Stimulated activated naive B cell treated with anti-CD40 and anti-IgM and Interleukin-4, amounts not matched to agents 10 μg/mL and 1 μg/mL and 100 μg/mL, for 72 hours (primary cell): ENCODE data around the gene RXRB.
"Not testable (repeated sequence)": the region's sequence is repeated elsewhere in the genome, so short reads cannot be mapped to it uniquely, and the experiment has no call there.

ENCODE experiments used
- ATAC-seq, 2 donors: fragments of 150-1000 bp; cut with Tn5 transposase; replicated peaks; 2 replicates each; pipeline ENCODE4 v1.10.0; 2021; ENCODE audit warnings: moderate library complexity in 1 of 2
- DNase-seq: peaks from one replicate; pipeline ENCODE4 v3.0.0; 2021
- H3K27ac Mint-ChIP-seq: one replicate; pipeline ENCODE4 v1.8.0; 2022; ENCODE audit warnings: mild to moderate bottlenecking, mixed read lengths
- H3K27me3 Mint-ChIP-seq, 2 donors: one replicate each; pipeline ENCODE4 v1.8.0; 2022; ENCODE audit warnings: mixed read lengths in 2 of 2
- H3K36me3 Mint-ChIP-seq, 2 donors: one replicate each; pipeline ENCODE4 v1.8.0; 2022; ENCODE audit warnings: mixed read lengths in 2 of 2, mild to moderate bottlenecking in 1 of 2
- H3K4me1 Mint-ChIP-seq, 2 donors: one replicate each; pipeline ENCODE4 v1.8.0; 2022; ENCODE audit warnings: mixed read lengths in 2 of 2, mild to moderate bottlenecking in 1 of 2
- H3K4me3 Mint-ChIP-seq, 2 donors: one replicate each; pipeline ENCODE4 v1.8.0; 2022; ENCODE audit warnings: mild to moderate bottlenecking in 2 of 2, mixed read lengths in 2 of 2, moderate library complexity in 1 of 2
- H3K9me3 Mint-ChIP-seq, 2 donors: one replicate each; pipeline ENCODE4 v1.8.0; 2022; ENCODE audit warnings: mixed read lengths in 2 of 2, mild to moderate bottlenecking in 1 of 2

RXRB gene

DNA sequence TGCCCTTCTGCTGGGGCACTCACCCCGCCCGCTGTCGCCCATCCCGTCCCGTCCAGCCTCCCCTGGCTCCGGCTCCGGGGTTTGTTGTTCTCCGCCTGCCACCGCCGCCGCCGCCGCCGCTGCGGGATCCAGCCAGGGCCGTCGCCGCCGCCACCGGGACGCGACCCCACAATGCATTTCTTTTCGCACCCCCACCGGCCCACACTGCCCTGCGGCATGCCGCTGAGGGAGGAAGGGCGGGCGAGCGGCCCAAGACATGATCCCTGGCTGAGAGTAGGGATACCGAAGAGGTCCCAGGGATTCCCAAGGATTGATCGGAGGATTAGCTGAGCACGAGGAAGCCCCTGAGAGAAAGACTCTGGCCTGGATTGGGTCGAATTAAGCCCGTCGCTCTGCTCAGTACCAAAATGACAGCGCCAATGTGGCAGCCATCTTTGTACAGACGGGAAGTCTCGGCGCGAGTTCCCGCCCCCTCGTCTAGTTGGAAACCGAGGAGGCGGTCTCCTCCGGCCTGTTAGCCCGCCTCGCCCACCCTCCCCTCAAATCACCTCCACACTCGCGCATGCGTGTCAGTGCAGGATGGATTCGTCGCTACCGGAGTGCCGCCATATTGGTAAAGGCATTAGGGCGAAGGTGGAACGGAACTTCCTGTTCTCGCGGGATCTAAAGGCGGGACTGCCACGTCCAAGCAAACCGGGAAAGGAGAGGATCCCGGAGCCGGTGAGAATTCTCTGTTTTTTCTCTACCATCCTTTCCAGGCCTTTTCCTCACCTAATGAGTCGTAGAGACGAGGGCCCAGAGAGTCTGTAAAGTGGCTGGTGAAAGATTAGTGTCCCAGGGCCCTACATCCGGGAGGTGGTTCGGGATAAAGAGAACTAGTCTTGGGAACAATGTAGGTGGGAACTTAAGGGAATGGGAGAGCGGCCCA, at the start of gene RXRB, which contains the start of gene SLC39A7:
Gene RXRB, minus strand, starts transcription at position 447 of the 928 bp plus-strand sequence. Its CDS starts 189 bp downstream, at position 258.
Gene SLC39A7, plus strand, starts transcription at position 649 of the 928 bp plus-strand sequence. CDS start 379 bp downstream, outside the sequence.
- peak; percentile 95 for DNase-seq
- peak; percentile 71 to 76 for ATAC-seq
- Mint-ChIP-seq H3K4me3 (peak within 1 kb of the TSS; percentile 99 to 100), H3K9me3 (no peaks in the 10 kb centered on the region), H3K27me3 (no peaks in the 10 kb centered on the region), H3K4me1 (peaks cover 68 to 75% of the 10 kb centered on the region in 2 donors), H3K36me3 (peaks cover 39 to 61% of the 10 kb centered on the region in 2 donors), H3K27ac (peak within 1 kb of the TSS; percentile 99)

DNA sequence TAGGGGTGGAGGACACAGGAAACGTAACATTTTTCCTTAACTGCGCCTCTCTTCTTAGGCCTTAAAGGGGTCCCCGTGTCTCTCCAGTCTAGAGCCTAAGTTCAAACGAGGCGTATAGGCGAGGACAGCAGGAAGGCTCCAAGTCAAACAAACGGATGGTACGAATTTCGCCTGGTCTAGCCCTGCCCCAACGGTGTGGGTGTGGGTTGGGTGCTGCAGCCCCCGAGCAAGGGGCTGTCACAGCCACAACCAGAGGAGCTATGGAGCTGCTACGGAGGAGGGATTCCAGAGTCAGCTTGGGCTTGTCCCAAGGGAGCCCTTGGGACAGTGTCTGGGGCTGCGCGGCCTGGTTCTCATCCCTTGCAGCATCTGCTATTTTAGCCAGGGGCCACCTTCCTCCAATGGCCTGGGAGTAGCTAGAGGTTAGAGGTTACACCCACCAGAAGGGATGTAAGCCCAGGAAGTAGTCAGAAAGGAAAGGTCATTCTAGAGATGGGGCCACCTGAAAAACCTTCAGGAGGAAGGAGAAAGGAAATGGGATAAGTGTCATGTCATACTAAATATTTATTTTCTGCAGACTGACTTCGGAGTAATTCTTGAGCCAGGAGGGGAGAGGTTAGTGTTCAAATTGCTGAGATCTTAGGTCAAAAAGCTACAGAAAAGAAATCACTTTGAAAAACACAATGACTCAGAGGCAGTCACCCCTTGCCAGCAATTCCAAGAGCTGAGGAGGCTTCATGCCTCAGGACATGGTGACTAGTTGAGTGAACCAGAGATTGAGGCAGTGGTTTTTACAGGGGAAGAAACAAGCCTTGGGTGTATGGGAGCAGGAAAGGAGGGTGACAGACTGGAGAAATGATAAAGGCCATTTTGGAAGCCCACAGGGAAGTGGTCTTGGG, 49.5 kb upstream of the RXRB start:
- Mint-ChIP-seq H3K4me1 (peaks cover 28 to 36% of the 10 kb centered on the region in 2 donors), H3K4me3 (peak overlapping the region; percentile 88 to 90)

DNA sequence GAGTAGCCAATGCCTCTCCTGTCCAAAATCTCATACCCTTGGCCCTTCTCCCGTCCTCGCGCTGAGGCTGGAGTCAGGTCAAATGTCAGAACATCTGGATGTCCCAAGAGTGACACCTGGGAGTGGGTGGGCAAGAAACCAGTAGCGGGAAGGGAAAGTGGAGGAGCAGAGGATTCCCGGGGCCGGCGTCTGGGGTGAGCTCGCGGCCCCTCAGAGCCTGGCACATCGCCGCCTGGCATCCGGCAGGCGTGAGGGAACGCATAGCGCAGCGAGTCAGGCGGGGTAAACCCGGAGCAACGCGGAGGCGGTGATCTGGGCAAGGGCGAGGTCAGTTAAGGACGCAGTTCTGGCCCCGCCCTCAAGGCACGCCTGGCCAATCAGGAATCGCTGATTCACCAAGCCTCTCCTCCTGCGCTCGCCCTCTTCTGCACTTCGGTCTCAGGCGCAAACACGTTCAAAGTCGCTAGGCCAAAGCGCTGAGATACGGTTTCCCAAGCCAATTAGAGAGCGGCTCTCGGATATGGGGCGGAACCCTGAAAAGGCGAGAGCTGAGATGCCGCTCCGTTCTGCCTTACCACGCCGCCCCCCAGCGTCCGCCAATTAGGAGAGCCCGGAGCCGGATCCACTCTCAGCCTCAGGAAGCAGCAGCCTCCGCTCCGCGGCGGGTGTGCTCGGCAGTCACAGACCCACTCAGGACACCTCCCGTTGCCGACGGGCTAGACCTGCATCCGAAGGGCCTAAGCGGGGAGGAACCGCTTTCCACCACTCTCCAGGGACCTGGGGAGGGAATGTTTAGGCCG, 48.7 kb upstream of the RXRB start:
- H3K27ac Mint-ChIP-seq: peak overlapping the region; percentile 97
- peaks cover 28 to 36% of the 10 kb centered on the region in 2 donors for H3K4me1 Mint-ChIP-seq
- peaks cover 22 to 26% of the 10 kb centered on the region in 2 donors for H3K36me3 Mint-ChIP-seq
- H3K27me3 Mint-ChIP-seq: no peaks in the 10 kb centered on the region
- ATAC-seq (peak; percentile 90), DNase-seq (peak; percentile 97)
- peak overlapping the region; percentile 88 to 90 for H3K4me3 Mint-ChIP-seq
- H3K9me3 Mint-ChIP-seq: no peaks in the 10 kb centered on the region

More for the DNA sequence above, 49.5 kb upstream of the RXRB start:
- DNase-seq: peak; percentile 7
- no peak for ATAC-seq
- Mint-ChIP-seq H3K27me3 (no peaks in the 10 kb centered on the region), H3K27ac (peak overlapping the region; percentile 97), H3K9me3 (no peaks in the 10 kb centered on the region), H3K36me3 (peaks cover 22 to 26% of the 10 kb centered on the region in 2 donors)

DNA sequence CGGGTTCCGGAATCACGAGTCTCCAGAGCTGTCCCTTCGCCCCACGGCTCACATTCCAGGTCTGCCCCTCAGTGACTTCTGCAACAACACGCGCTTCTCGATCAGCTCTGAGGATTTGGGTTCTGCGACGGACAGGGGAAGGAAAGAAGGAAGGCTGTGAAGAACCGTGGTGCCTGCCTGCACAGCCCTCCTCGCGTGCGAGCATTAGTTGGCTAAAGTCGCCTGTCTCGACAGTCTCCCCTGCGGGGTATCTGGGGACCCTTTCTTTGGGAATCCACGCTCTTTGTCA, 48.1 kb upstream of the RXRB start:
- Mint-ChIP-seq H3K27me3 (no peaks in the 10 kb centered on the region), H3K4me3 (peak overlapping the region; percentile 88 to 90), H3K27ac (peak overlapping the region; percentile 97), H3K4me1 (peaks cover 28 to 36% of the 10 kb centered on the region in 2 donors), H3K36me3 (peaks cover 22 to 26% of the 10 kb centered on the region in 2 donors), H3K9me3 (no peaks in the 10 kb centered on the region)
- ATAC-seq (peak; percentile 37), DNase-seq (no peak)

DNA sequence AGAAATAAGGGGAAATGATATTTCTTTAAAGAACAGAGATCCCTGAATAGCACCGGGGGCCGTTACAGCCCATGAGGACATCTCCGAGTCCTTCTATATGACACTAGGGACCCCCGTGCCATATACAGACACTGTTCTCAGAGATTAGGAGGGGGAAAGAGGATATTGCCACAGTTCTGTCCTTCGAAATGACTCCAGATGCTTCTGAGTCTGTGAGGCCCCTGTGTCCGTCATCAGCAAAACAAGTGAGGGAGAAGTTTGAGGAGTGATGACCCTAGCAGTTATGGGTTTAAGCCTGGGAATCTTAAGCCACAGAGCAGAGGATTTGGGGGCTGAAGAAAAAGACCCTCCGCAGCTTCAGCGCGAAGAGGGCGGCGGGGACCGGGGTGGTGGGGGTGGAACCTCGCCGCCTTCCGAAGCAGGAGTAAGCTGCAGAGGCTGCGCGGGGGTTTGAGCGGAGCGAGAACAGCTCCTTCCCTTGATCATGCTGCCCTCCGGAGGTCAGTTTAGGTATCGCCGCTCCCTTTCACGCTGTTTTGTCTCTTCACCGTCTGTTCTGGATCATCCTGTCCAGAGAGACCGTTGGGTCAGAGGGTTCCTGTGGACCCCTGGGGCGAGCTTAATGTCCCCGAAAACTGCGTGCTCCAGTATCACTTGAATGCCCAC, 47.6 kb upstream of the RXRB start:
- Mint-ChIP-seq H3K27me3 (peaks cover 4 to 5% of the 10 kb centered on the region in 2 donors), H3K9me3 (no peaks in the 10 kb centered on the region), H3K36me3 (peaks cover 21 to 25% of the 10 kb centered on the region in 2 donors), H3K4me3 (peak overlapping the region; percentile 88 to 90), H3K27ac (peak overlapping the region; percentile 97), H3K4me1 (peaks cover 28 to 36% of the 10 kb centered on the region in 2 donors)
- peak; percentile 81 for DNase-seq
- peak; percentile 49 to 56 for ATAC-seq

DNA sequence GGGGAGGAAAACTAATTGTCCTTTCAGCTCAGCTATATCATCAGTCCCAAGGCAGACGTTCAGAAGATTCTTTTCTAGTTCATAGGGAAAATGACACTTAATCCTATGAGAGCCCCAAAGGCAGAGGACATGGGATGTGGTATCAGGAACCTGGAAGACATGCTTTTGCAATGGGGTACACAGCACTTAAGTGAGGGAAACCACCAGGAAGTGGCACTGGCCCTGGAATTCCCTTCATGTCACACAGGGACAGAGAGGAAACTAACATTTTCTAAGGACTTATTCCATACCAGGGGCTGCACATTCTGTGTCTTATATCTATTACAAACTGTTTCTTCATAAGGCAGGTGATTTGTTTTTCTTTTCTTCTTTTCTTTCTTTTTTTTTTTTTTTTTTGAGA, 43.0 kb upstream of the RXRB start:
- ATAC-seq (no peak), DNase-seq (no peak)
- H3K9me3 Mint-ChIP-seq: no peaks in the 10 kb centered on the region
- H3K27me3 Mint-ChIP-seq: peaks cover 24 to 27% of the 10 kb centered on the region in 2 donors
- no peaks in the 10 kb centered on the region for H3K36me3 Mint-ChIP-seq
- H3K4me1 Mint-ChIP-seq: peaks cover 4 to 10% of the 10 kb centered on the region in 2 donors
- H3K27ac Mint-ChIP-seq: no peak overlapping the region
- H3K4me3 Mint-ChIP-seq: no peak overlapping the region

DNA sequence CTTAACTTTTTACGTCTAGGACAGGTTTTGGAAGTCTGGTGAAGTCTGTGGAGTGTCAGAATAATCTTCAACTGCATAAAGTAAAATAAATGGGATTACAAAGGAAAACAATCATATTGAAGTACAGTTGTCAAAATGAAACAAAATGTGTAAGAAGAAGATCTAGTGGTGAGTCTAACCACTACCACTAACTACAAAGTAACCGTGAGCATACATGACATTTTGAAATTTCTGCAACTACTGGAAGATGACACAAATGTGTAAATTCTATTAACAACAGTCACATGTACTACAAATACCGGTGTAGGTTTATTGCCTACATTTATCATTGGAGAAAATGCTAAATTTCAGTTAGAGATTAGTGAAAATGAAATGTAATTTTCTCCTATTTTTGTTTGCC, 41.5 kb upstream of the RXRB start:
- Mint-ChIP-seq H3K9me3 (no peaks in the 10 kb centered on the region), H3K4me1 (peaks cover 0 to 6% of the 10 kb centered on the region in 2 donors), H3K4me3 (no peak overlapping the region), H3K36me3 (no peaks in the 10 kb centered on the region), H3K27me3 (peaks cover 24 to 32% of the 10 kb centered on the region in 2 donors), H3K27ac (no peak overlapping the region)
- peak in 1 of 2 donors; percentile 36 for ATAC-seq
- DNase-seq: no peak

DNA sequence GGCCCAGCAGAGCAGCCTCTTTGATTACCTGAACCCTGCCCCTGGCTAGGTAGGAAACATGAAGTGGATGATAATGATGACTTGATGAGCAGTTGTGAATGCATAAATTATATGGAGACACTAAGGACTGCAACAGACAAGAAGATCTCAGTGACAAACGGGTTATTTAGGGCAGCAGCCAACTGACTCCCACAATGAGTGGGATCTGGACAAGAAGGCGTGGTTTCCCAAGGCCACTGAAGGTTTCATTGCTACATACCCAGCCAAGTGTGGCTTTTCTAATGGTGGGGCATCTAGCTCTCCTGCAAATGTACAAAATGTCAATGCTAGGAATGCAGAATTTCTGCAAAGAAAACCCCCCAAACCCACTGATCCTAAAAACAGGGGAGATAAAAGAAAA, 37.3 kb upstream of the RXRB start:
- Mint-ChIP-seq H3K27me3 (peaks cover 36 to 53% of the 10 kb centered on the region in 2 donors), H3K36me3 (no peaks in the 10 kb centered on the region), H3K4me1 (peaks cover 0 to 6% of the 10 kb centered on the region in 2 donors), H3K4me3 (no peak overlapping the region), H3K27ac (no peak overlapping the region), H3K9me3 (peaks cover 0 to 1% of the 10 kb centered on the region in 2 donors)
- DNase-seq: no peak
- ATAC-seq: no peak

DNA sequence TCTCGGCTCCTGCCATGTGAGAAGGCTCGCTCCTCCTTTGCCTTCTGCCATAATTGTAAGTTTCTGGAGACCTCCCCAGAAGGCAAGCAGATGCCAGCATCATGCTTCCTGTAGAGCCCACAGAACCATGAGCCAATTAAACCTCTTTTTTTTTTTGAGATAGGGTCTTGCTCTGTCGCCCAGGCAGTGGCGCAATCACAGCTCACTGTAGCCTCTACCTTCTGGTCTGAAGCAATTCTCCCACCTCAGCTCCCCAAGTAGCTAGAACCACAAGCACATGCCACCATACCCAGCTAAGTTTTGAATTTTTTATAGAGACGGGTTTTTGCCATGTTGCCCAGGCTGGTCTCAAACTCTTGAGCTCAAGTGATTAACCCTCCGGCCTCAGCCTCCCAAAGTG, 36.4 kb upstream of the RXRB start:
- no peak overlapping the region for H3K4me3 Mint-ChIP-seq
- no peak overlapping the region for H3K27ac Mint-ChIP-seq
- H3K4me1 Mint-ChIP-seq: peaks cover 0 to 3% of the 10 kb centered on the region in 2 donors
- ATAC-seq: no peak
- H3K27me3 Mint-ChIP-seq: peaks cover 38 to 53% of the 10 kb centered on the region in 2 donors
- H3K36me3 Mint-ChIP-seq: no peaks in the 10 kb centered on the region
- H3K9me3 Mint-ChIP-seq: peaks cover 0 to 1% of the 10 kb centered on the region in 2 donors
- no peak for DNase-seq

DNA sequence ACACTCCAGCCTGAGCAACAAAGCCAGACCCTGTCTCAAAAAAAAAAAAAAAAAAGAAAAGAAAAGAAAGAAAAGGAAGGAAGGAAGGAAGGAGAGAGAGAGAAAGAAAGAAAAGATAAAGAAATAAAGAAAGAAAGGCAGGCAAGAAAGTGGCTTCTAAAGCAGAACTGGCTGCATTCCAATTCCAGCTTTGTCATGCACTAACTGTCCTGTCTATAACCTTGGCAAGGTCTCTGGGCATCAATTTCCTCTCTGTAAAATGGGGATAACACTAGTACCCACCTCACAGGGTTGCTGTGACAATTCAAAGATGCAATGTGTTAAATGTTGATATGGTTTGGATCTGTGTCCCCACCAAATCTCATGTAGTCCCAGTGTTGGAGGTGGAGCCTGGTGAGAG, 35.9 kb upstream of the RXRB start:
- peaks cover 0 to 1% of the 10 kb centered on the region in 2 donors for H3K9me3 Mint-ChIP-seq
- no peak overlapping the region for H3K4me3 Mint-ChIP-seq
- no peaks in the 10 kb centered on the region for H3K4me1 Mint-ChIP-seq
- H3K27me3 Mint-ChIP-seq: peaks cover 41 to 57% of the 10 kb centered on the region in 2 donors
- H3K27ac Mint-ChIP-seq: no peak overlapping the region
- ATAC-seq: no peak
- H3K36me3 Mint-ChIP-seq: no peaks in the 10 kb centered on the region
- no peak for DNase-seq

DNA sequence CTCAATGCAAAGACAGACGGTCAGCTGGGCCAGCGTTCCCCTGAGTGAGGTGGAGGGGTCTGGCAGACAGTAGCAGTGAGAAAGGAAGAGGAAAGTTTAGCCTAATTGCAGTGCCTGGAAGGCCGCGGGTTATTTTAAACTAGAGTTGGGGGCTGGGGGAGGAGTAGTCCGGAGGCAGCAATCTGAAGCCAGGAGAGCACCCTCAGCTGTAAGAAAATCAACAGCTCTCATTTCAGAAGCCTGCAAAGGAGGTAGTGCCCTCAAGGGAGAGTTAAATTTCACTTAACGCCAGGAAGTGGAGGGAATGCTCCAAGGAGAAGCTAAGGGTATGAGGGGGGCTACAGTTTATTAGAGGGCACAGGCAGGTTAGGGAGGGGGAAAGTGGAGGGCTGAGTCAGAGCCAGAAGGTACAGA, 34.8 kb upstream of the RXRB start:
- no peak for ATAC-seq
- no peak for DNase-seq
- H3K9me3 Mint-ChIP-seq: peaks cover 0 to 1% of the 10 kb centered on the region in 2 donors
- H3K4me1 Mint-ChIP-seq: no peaks in the 10 kb centered on the region
- H3K27me3 Mint-ChIP-seq: peaks cover 42 to 55% of the 10 kb centered on the region in 2 donors
- H3K27ac Mint-ChIP-seq: no peak overlapping the region
- no peaks in the 10 kb centered on the region for H3K36me3 Mint-ChIP-seq
- no peak overlapping the region for H3K4me3 Mint-ChIP-seq

DNA sequence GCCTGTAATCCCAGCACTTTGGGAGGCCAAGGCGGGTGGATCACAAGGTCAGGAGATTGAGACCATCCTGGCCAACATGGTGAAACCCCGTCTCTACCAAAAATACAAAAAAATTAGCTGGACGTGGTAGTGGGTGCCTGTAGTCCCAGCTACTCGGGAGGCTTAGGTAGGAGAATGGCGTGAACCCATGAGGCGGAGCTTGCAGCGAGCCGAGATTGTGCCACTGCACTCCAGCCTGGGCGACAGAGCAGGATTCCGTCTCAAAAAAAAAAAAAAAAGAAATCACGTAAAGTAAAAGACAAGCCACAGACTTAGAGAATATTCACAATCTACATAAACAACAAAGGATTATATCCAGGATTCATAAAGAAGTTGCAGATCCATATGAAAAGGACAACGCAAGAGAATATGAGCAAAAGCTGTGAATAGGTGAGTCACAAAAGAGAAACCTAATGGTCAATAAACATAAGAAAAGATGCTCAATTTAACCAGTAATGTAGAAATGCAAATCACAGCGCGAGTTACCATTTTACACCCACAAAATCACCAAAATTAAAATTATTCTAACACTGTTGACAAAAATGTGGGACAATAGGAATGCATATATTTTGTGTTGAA, 26.1 kb upstream of the RXRB start:
- H3K36me3 Mint-ChIP-seq, H3K9me3 Mint-ChIP-seq, H3K4me3 Mint-ChIP-seq, H3K27ac Mint-ChIP-seq, H3K4me1 Mint-ChIP-seq, DNase-seq, ATAC-seq: not testable (repeated sequence)
- H3K27me3 Mint-ChIP-seq: peaks cover 25 to 55% of the 10 kb centered on the region in 2 donors

DNA sequence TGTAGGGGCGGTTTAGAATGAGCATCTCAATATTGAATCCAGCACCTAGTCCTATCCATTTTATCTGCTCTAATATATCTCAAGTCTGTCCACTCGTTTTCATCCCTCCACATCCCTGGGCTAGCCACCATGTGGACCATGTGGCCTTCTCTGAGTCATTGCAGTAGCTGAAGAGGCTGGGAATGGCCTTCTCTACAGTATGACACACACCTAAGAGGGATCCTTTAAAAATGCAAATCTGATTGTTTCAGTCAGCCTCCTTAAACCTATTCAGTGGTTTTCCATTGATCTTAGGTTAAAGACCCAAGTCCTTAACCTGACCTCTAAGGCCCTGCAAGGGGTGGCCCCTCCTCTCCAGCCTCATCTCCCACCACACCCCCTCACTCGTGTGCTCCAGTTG, 17.2 kb upstream of the RXRB start:
- no peak for DNase-seq
- Mint-ChIP-seq H3K27ac (no peak overlapping the region), H3K27me3 (peaks cover 61 to 62% of the 10 kb centered on the region in 2 donors), H3K36me3 (peaks cover 3 to 8% of the 10 kb centered on the region in 2 donors), H3K9me3 (no peaks in the 10 kb centered on the region), H3K4me1 (peaks cover 16 to 17% of the 10 kb centered on the region in 2 donors), H3K4me3 (no peak overlapping the region)
- ATAC-seq: no peak
